Ishikawa (cell line): ENCODE data around the gene NR5A1.

Experiments used
- CEBPB ChIP-seq: IDR thresholded peaks from 2 replicates; pipeline ENCODE4 v1.6.1; 2012
- CREB1 ChIP-seq: IDR thresholded peaks from 2 replicates; pipeline ENCODE4 v1.6.1; 2012; ENCODE audit warnings: low read depth
- EGR1 ChIP-seq: IDR thresholded peaks from 2 replicates; pipeline ENCODE4 v1.6.1; 2012
- EP300 ChIP-seq: IDR thresholded peaks from 2 replicates; pipeline ENCODE4 v1.6.1; 2012; ENCODE audit warnings: borderline replicate concordance
- FOXM1 ChIP-seq: IDR thresholded peaks from 2 replicates; pipeline ENCODE4 v1.6.1; 2012; ENCODE audit warnings: low read depth, borderline replicate concordance
- MAX ChIP-seq: IDR thresholded peaks from 2 replicates; pipeline ENCODE4 v1.6.1; 2012
- NFIC ChIP-seq: IDR thresholded peaks from 2 replicates; pipeline ENCODE4 v1.6.1; 2012
- RAD21 ChIP-seq: IDR thresholded peaks from 2 replicates; pipeline ENCODE4 v1.6.1; 2012; ENCODE audit warnings: low read depth
- REST ChIP-seq: IDR thresholded peaks from 2 replicates; pipeline ENCODE4 v1.6.1; 2012; ENCODE audit warnings: low read depth, mild to moderate bottlenecking
- TAF1 ChIP-seq: IDR thresholded peaks from 2 replicates; pipeline ENCODE4 v1.6.1; 2012; ENCODE audit warnings: low read depth, mild to moderate bottlenecking
- TCF12 ChIP-seq: IDR thresholded peaks from 2 replicates; pipeline ENCODE4 v1.6.1; 2012; ENCODE audit warnings: low read depth
- TEAD4 ChIP-seq: IDR thresholded peaks from 2 replicates; pipeline ENCODE4 v1.6.1; 2012
- USF1 ChIP-seq: IDR thresholded peaks from 2 replicates; pipeline ENCODE4 v1.6.1; 2012
- YY1 ChIP-seq: IDR thresholded peaks from 2 replicates; pipeline ENCODE4 v1.6.1; 2012; ENCODE audit warnings: low read depth
- ZBTB7A ChIP-seq: IDR thresholded peaks from 2 replicates; pipeline ENCODE4 v1.6.1; 2012; ENCODE audit warnings: low read depth

NR5A1 gene

GRCh38 chr9:124537926-124538325, 30.7 kb upstream of the NR5A1 start:
- no peak for TF ChIP-seq YY1
- no peak for TF ChIP-seq EP300
- TF ChIP-seq TCF12 = no peak
- no peak for TF ChIP-seq FOXM1
- no peak for TF ChIP-seq TAF1
- no peak for TF ChIP-seq TEAD4
- TF ChIP-seq EGR1 = no peak
- no peak for TF ChIP-seq REST
- no peak for TF ChIP-seq CEBPB
- no peak for TF ChIP-seq RAD21
- TF ChIP-seq CREB1 = no peak
- TF ChIP-seq MAX = no peak
- TF ChIP-seq USF1 = no peak
- TF ChIP-seq ZBTB7A = no peak
- no peak for TF ChIP-seq NFIC

- TF ChIP-seq TCF12 (no peak), YY1 (no peak)
Measured at GRCh38 chr9:124535846-124536245, 28.6 kb upstream of the NR5A1 start.

- TF ChIP-seq YY1 (no peak), NFIC (no peak), CREB1 (no peak), MAX (no peak), USF1 (no peak), EP300 (no peak), EGR1 (no peak), TAF1 (no peak), REST (no peak), FOXM1 (no peak), ZBTB7A (no peak), TEAD4 (no peak), TCF12 (no peak), RAD21 (no peak), CEBPB (no peak)
Measured at GRCh38 chr9:124532897-124533296, 25.7 kb upstream of the NR5A1 start.

GRCh38 chr9:124531115-124531514, 23.9 kb upstream of the NR5A1 start:
- TF ChIP-seq MAX (no peak), YY1 (no peak), USF1 (no peak), FOXM1 (no peak), TAF1 (no peak), CREB1 (no peak)

- TF ChIP-seq MAX (no peak), USF1 (no peak), NFIC (no peak), EP300 (no peak), TCF12 (no peak), CREB1 (no peak)
Measured at GRCh38 chr9:124530246-124530645, 23.0 kb upstream of the NR5A1 start.

GRCh38 chr9:124527781-124528180, 20.6 kb upstream of the NR5A1 start:
- TF ChIP-seq MAX = no peak
- TF ChIP-seq CEBPB = no peak
- no peak for TF ChIP-seq EGR1
- TF ChIP-seq CREB1 = no peak
- TF ChIP-seq YY1 = no peak
- TF ChIP-seq FOXM1 = no peak
- no peak for TF ChIP-seq EP300
- no peak for TF ChIP-seq ZBTB7A
